HG03280 (cell line): Measurements from ENCODE around the gene CUBN.
"Not testable (repeated sequence)": the region's sequence is repeated elsewhere in the genome, so short reads cannot be mapped to it uniquely, and the experiment has no call there.

Experiments used
- ATAC-seq: cut with Tn5 transposase; IDR thresholded peaks from one replicate; pipeline ENCODE4 v1.9.1; 2021; ENCODE audit warnings: mild to moderate bottlenecking, moderate library complexity; ENCODE audit not compliant: unreplicated experiment

Gene CUBN

DNA sequence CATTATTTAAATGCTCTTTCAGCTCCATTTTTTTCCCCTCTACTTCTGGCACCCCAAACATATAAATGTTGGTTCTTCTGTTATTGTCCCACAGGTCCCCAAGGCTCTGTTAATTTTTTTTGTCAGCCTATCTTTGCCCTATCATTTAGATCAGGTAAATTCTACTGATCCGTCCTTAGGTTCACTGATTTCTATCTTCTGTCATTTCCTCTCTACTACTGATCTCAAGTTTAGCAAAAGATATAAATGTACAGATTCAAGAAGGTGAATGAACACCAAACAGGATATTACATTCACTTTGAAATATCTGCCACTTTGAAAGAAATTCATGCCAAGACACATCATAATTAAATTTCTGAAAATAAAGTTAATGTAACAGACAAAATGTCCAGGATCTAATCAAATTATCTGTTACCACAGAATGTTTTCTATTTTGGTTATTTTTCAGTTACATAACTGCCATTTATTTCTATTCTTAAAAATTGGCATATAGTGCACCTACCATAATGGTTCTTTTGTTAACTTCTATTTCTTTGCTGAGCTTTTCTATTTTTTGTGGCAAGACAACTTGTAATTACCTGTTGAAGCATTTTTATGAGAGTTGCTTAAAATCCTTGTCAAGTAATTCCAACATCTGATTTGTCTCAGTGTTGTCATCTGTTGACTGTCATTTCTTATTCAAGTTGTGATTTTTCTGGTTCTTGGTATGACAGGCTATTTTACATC lies 12.1 kb upstream of the CUBN start:
- ATAC-seq, result no peak

DNA sequence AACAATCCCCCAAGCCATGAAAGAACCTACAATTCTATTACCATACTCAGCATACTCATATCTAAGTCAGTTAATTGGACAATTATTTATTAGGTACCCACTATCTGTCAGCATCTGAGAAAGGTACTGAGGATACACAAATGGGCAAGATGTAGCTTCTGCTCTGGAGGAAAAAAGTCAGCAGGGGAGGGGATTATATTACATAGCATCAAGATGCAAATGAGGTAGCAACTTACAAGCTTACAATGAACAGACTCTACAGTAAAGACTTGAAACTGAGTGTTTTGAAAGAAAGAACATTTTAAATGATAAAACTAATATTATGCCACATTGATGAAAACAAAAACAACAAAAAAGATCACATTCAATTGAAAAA lies 10.8 kb upstream of the CUBN start:
- ATAC-seq, result no peak

- no peak for ATAC-seq
These were observed 8.9 kb upstream of the CUBN start for GRCh38 chr10:17138460-17139042.

GRCh38 chr10:17134737-17135260 lies 5.2 kb upstream of the CUBN start:
- no peak for ATAC-seq

GRCh38 chr10:17134282-17134681 lies 4.7 kb upstream of the CUBN start:
- ATAC-seq, result no peak

- no peak for ATAC-seq
These were observed 1.4 kb downstream of the CUBN start for GRCh38 chr10:17128261-17128660.

DNA sequence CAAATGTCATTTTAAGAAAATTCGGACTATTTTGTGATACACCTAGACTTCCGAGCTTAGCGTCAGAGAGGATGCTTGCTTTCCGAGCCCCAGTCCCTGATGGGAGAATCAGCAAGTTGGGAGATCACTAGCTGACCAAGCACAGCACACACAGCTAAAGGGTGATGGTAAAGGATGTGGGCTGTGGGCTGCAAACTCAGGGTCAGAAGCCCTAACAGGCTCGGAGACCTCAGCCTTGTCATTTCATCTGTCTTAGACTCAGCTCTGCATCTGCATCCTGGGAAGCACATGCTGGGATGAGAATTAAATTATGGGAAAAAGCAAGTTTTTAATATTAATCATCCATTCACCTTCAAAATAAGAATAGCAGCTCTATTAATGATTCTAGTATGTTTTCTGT lies 3.3 kb downstream of the CUBN start:
- no peak for ATAC-seq

GRCh38 chr10:17125206-17125893 lies 4.3 kb downstream of the CUBN start:
- no peak for ATAC-seq

GRCh38 chr10:17123961-17124360 lies 5.7 kb downstream of the CUBN start:
- no peak for ATAC-seq

DNA sequence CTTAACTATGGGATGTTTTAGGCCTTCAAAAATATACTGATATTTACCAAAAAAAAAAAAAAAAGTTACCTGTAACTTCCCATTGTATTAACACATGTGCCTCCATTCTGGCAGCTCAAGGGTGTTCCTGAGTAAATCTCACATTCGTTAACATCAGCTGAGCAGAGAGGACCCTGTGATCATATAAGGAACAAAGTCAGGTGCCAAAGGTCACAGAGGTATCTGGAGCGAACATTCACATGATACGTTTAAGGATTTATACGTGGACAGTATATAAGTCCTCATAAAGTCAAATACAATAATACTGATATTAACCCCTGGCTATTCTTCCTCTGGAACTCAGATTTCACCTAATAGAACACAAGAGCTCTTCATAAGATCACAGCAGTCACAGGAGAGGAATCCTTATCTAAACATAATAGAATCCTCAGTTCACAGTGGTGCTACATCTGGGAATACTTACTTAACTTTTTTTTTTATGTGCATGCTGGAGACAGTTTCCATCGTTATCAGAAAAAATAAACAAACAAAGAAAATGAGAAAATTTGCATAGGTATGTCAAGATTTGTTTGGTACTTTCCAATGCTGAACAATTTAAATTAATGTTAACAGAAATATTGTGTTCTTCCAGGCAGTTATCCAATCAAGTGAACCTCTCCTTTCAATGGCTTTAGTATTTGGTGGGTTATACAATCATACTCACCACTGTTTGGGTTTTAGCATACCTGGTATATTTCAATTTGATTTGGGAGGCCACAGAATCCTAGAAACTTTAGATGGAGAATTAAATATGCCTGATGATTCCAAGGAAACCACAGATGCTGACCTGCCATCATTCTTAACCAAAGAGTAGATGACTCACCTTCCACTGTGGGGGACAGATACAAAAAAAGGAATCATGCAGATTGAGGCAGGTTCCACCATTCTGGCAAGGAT lies 6.6 kb downstream of the CUBN start:
- ATAC-seq, result no peak

DNA sequence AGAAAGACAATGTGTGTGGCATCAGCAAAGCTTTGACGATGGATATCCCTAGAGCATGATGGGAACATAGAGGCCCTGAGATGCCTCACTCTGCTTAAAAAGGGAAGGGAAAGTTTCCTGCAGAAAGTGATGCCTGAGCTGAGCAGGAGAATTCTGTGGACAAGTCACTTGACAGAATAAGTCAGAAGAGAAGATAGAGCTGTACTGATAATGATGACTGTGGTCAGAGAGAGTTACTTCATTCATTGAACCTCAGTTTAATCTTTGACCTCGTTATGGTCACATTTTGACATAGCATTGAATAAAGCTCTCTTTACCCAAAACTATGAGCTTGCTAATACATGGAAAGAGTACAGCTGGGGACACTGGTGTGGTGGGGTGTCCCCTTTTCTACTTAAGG lies 7.6 kb downstream of the CUBN start:
- no peak for ATAC-seq

DNA sequence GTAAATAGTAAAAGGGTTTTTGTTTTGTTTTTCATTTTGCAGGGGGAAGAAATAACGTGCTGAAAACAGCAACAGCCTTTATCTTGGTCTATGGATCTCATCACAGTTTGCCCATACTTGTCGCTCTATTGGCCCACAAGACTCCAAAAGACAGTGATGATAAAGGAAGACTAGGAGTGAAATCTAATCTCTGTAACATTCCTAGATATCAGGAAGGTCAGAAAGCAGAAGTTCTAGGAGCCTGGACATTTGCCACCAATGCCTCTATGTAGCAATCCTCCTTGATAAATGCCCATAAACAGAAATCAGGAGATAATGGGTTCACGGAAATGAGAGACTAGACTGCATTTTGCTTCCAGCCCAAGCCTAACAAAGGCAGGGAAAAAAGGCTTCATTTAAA lies 8.9 kb downstream of the CUBN start:
- no peak for ATAC-seq

DNA sequence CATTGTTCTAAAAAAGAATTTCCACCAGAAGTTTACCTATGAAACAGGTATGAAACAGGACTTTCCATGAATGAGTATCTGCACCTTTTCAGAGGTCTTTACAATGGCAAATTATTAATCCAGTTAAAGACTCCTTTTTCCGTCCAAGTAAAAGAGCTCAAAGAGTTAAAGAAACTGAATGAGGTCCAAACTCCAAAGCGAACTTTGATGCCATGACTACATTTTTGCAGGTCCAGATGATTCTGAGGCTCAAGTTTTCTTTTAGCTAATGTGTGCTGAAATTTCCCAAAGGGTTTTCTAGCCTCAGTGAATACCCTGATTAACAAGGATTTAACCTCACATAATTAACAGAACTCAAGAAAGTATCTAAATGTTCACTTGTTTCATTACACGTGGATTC lies 9.8 kb downstream of the CUBN start:
- ATAC-seq, result no peak

- ATAC-seq, result no peak
These were observed 13.4 kb downstream of the CUBN start for GRCh38 chr10:17116193-17116592.

GRCh38 chr10:17115683-17116082 lies 13.9 kb downstream of the CUBN start:
- ATAC-seq, result no peak

GRCh38 chr10:17114878-17115444 lies 14.7 kb downstream of the CUBN start:
- ATAC-seq, result not testable (repeated sequence)

- ATAC-seq, result no peak
These were observed 15.6 kb downstream of the CUBN start for GRCh38 chr10:17113889-17114540.

GRCh38 chr10:17113346-17113745 lies 16.3 kb downstream of the CUBN start:
- no peak for ATAC-seq

- no peak for ATAC-seq
These were observed 17.0 kb downstream of the CUBN start for GRCh38 chr10:17112566-17112965.
